Measurements from ENCODE around the gene IL1RAP. TPM values are rescaled to one million over a fixed set of nuclear protein-coding genes. Genes with fewer than 3 reads are reported as not detected.

IL1RAP gene
- total RNA-seq, 1 donor from 2014 or later = 43.4 TPM

Other genes starting within 250 kb of the IL1RAP start
- 26.6 and 73.2 TPM in 2 replicates for gene CLDN1, start 191.6 kb upstream of the IL1RAP start, total RNA-seq
- gene CLDN16, start 125.9 kb upstream of the IL1RAP start, total RNA-seq = 0.26 and 0.51 TPM in 2 replicates
- not detected in 2 replicates for gene TMEM207, start 64.2 kb upstream of the IL1RAP start, total RNA-seq

Data from bronchial epithelial cell (primary cell).